Osteoblast (primary cell): ENCODE measurements around the gene FRAT1. TPM values are rescaled to one million over a fixed set of nuclear protein-coding genes. Genes with fewer than 3 reads are reported as not detected.

Experiments used
- DNase-seq: peaks from one replicate; pipeline ENCODE4 v3.0.0; 2011; ENCODE audit warnings: low spot score, mixed read lengths; ENCODE audit not compliant: insufficient read length; ENCODE audit errors: missing footprints
- H2AFZ ChIP-seq: 2 replicates; pipeline ENCODE4 v1.6.0; 2011; ENCODE audit warnings: mild to moderate bottlenecking, low read length
- H3K27ac ChIP-seq: 2 replicates; pipeline ENCODE4 v1.5.1; 2011; ENCODE audit warnings: mild to moderate bottlenecking, low read depth, low read length, moderate library complexity
- H3K27me3 ChIP-seq: 2 replicates; pipeline ENCODE4 v1.6.0; 2012; ENCODE audit warnings: mild to moderate bottlenecking, control low read depth, inconsistent platforms, low read length, moderate library complexity; ENCODE audit not compliant: insufficient read depth
- H3K36me3 ChIP-seq: 2 replicates; pipeline ENCODE4 v1.5.1; 2011; ENCODE audit warnings: mild to moderate bottlenecking, low read length, control low read depth, moderate library complexity; ENCODE audit not compliant: insufficient read depth
- H3K4me1 ChIP-seq: 2 replicates; pipeline ENCODE4 v1.5.1; 2011; ENCODE audit warnings: mild to moderate bottlenecking, low read length, control low read depth, moderate library complexity; ENCODE audit not compliant: insufficient read depth
- H3K4me2 ChIP-seq: 2 replicates; pipeline ENCODE4 v1.6.0; 2011; ENCODE audit warnings: mild to moderate bottlenecking, low read length; ENCODE audit not compliant: insufficient read depth
- H3K4me3 ChIP-seq: fragments of 200-600 bp; sonication (generic); 3 replicates; pipeline ENCODE4 v1.5.1; 2012; ENCODE audit warnings: mild to moderate bottlenecking, low read length, inconsistent platforms; ENCODE audit not compliant: insufficient read depth
- H3K79me2 ChIP-seq: 2 replicates; pipeline ENCODE4 v1.6.0; 2012; ENCODE audit warnings: mild to moderate bottlenecking, low read length, control low read depth, inconsistent platforms; ENCODE audit not compliant: insufficient read depth
- H3K9me3 ChIP-seq: 2 replicates; pipeline ENCODE4 v1.5.1; 2011; ENCODE audit warnings: low read depth, low read length, control low read depth
- H4K20me1 ChIP-seq: 2 replicates; pipeline ENCODE4 v1.6.0; 2012; ENCODE audit warnings: mild to moderate bottlenecking, low read length, control low read depth; ENCODE audit not compliant: insufficient read depth
- CTCF ChIP-seq: IDR thresholded peaks from 2 replicates; pipeline ENCODE4 v1.5.1; 2011; ENCODE audit warnings: mild to moderate bottlenecking, low read depth, low read length, moderate library complexity; ENCODE audit errors: extremely low read depth
- total RNA-seq: library from RNA; depleted of rRNA; stranded (reverse); fragments of >200 nt; gene quantifications from 2 replicates; pipeline ENCODE4 v1.2.3, GENCODE V29; 2012

Gene FRAT1
- total RNA-seq, 1 donor, result 3.3 TPM

DNA sequence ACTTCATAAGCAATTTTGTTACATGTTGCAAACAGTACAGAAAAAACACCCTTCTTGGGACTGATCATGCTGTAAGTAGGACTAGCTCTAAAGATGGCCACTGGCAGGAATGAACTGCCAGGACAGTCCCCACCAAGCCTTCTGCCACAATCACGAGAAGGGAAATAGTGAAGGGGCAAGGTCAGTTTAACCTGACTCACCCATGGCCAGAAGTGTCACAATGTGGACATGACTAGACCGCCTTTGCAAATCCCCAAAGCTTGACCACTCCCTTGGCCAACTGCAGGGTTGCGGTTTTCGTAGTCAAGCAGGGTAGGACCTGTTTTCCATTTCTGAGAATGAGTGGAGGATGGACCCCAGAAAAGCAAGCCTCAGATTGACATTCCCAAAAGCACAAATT is 34.9 kb downstream of the FRAT1 start:
- no peaks in the 10 kb centered on the region for H3K9me3 ChIP-seq
- no peak overlapping the region for H3K4me2 ChIP-seq
- TF ChIP-seq CTCF, result no peak
- H4K20me1 ChIP-seq, result no peaks in the 10 kb centered on the region
- H3K4me3 ChIP-seq, result no peak overlapping the region
- no peak for DNase-seq
- no peak overlapping the region for H2AFZ ChIP-seq
- H3K27ac ChIP-seq, result no peak overlapping the region
- no peaks in the 10 kb centered on the region for H3K4me1 ChIP-seq
- no peaks in the 10 kb centered on the region for H3K27me3 ChIP-seq
- no peaks in the 10 kb centered on the region for H3K79me2 ChIP-seq
- peaks cover 26% of the 10 kb centered on the region for H3K36me3 ChIP-seq

- DNase-seq, result no peak
- Histone ChIP-seq H3K36me3 (peaks cover 32% of the 10 kb centered on the region), H3K4me1 (no peaks in the 10 kb centered on the region), H3K9me3 (no peaks in the 10 kb centered on the region), H3K79me2 (no peaks in the 10 kb centered on the region), H3K27ac (no peak overlapping the region), H3K27me3 (no peaks in the 10 kb centered on the region), H3K4me3 (no peak overlapping the region), H4K20me1 (no peaks in the 10 kb centered on the region), H2AFZ (no peak overlapping the region), H3K4me2 (no peak overlapping the region)
- peak; percentile 46 for TF ChIP-seq CTCF
These were observed 36.5 kb downstream of the FRAT1 start for GRCh38 chr10:97355571-97355975.

- Histone ChIP-seq H3K27me3 (no peaks in the 10 kb centered on the region), H2AFZ (no peak overlapping the region), H3K4me1 (no peaks in the 10 kb centered on the region), H3K36me3 (peaks cover 35% of the 10 kb centered on the region), H3K27ac (no peak overlapping the region), H3K4me2 (no peak overlapping the region), H3K9me3 (no peaks in the 10 kb centered on the region), H3K79me2 (no peaks in the 10 kb centered on the region), H3K4me3 (no peak overlapping the region), H4K20me1 (peaks cover 2% of the 10 kb centered on the region)
- DNase-seq, result no peak
- TF ChIP-seq CTCF, result no peak
These were observed 37.3 kb downstream of the FRAT1 start for GRCh38 chr10:97356318-97356914.

DNA sequence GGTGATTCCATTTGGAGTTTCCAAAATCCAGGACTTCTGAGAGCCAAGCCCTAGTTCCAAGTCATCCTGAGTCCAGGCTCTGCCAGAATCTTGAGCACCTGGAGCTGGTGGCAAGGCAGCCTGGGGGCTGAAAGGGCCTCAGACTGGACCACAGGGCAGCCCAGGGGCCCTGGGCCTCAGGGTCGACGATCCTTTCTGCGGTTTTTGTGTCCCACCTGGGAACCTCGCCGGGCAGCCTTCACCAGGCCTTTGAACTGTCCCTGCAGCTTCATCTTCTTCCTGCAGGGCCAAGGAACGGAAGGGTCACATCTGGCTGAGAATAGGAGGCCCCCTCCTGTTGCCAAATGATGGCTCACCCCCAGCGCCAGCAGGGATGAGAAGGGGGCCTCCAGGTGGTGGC is 37.8 kb downstream of the FRAT1 start:
- no peaks in the 10 kb centered on the region for H3K79me2 ChIP-seq
- H3K9me3 ChIP-seq, result no peaks in the 10 kb centered on the region
- H3K27ac ChIP-seq, result no peak overlapping the region
- H2AFZ ChIP-seq, result no peak overlapping the region
- no peak for DNase-seq
- no peaks in the 10 kb centered on the region for H3K27me3 ChIP-seq
- peaks cover 2% of the 10 kb centered on the region for H4K20me1 ChIP-seq
- H3K36me3 ChIP-seq, result peaks cover 35% of the 10 kb centered on the region
- no peaks in the 10 kb centered on the region for H3K4me1 ChIP-seq
- no peak overlapping the region for H3K4me3 ChIP-seq
- no peak for TF ChIP-seq CTCF
- no peak overlapping the region for H3K4me2 ChIP-seq
